Measurements from ENCODE around the gene EHMT1.

GRCh38 chr9:137638680-137639079 lies 19.9 kb downstream of the EHMT1 start:
- TF ChIP-seq CTCF (conservative IDR thresholded peaks at IDR 0.05; ENCODE audit: low read length) (no peak), EZH2phosphoT487 (IDR thresholded peaks at IDR 0.05; ENCODE audit: borderline replicate concordance, low read depth, low read length) (no peak)
